GM12878 (cell line): ENCODE measurements around the gene FAM20B.

ENCODE experiments used
- EP300 ChIP-seq, 2 experiments: fragments of 150-350 bp in 1 of 2; IDR thresholded peaks; 2 replicates each; pipeline ENCODE4 v1.6.1; 2011 to 2012; ENCODE audit warnings: low read depth in 2 of 2, low read length in 2 of 2, borderline replicate concordance in 1 of 2, improper control_type of control experiment in 1 of 2, inconsistent platforms in 1 of 2; ENCODE audit not compliant: control insufficient read depth in 1 of 2
- FOXM1 ChIP-seq: IDR thresholded peaks from 2 replicates; pipeline ENCODE4 v1.6.1; 2012; ENCODE audit warnings: low read depth, mild to moderate bottlenecking, inconsistent platforms, low read length, moderate library complexity
- NR2F1 ChIP-seq: fragments of 450-650 bp; conservative IDR thresholded peaks from 2 replicates; pipeline ENCODE4 v1.6.1; 2017; ENCODE audit warnings: mild to moderate bottlenecking
- RFX5 ChIP-seq: IDR thresholded peaks from 2 replicates; pipeline ENCODE4 v1.6.1; 2011; ENCODE audit warnings: low read depth, low read length, improper control_type of control experiment
- SP1 ChIP-seq: IDR thresholded peaks from one replicate; pipeline ENCODE4 v1.6.1; 2011; ENCODE audit warnings: low read depth, low read length
- SPI1 ChIP-seq: IDR thresholded peaks from 2 replicates; pipeline ENCODE4 v1.6.1; 2011; ENCODE audit warnings: low read depth, mild to moderate bottlenecking, low read length, moderate library complexity, borderline replicate concordance; ENCODE audit not compliant: insufficient read depth
- SUZ12 ChIP-seq: fragments of 200-600 bp; sonication (generic); IDR thresholded peaks from one replicate; pipeline ENCODE4 v1.6.1; 2018; ENCODE audit warnings: antibody characterized with exemption, mild to moderate bottlenecking; ENCODE audit not compliant: unreplicated experiment
- TF ChIP-seq, protein P1 (sequence below): IDR thresholded peaks from 2 replicates; pipeline ENCODE4 v1.6.1; 2011; ENCODE audit warnings: low read depth, mild to moderate bottlenecking, low read length, moderate library complexity, borderline replicate concordance; ENCODE audit errors: extremely low read depth

DNA sequence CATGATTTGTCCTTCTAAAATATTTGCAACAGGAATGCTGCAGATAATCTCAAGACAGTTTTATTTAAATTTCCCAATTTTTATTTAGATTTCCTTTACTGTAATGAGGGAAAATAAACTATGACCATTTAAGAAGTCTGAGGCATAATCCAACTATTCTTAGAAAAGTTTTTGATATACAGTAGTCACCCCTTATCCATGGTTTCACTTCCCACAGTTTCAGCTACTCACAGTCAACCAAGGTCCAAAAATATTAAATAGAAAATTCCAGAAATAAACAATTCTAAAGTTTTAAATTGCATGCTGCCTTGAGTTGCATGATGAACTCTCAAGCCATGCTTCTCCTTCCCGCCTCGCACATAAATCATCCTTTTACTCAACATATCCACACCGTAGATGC lies 89.5 kb downstream of the FAM20B start:
- TF ChIP-seq SUZ12 (no peak), SPI1 (no peak), SP1 (no peak), FOXM1 (no peak), EP300 (IDR thresholded peaks at IDR 0.05; ENCODE audit: borderline replicate concordance in 1 of 2, control insufficient read depth in 1 of 2, low read depth in 2 of 2, low read length in 2 of 2) (no peak), RFX5 (no peak), NR2F1 (no peak)
- TF ChIP-seq, protein P1, sequence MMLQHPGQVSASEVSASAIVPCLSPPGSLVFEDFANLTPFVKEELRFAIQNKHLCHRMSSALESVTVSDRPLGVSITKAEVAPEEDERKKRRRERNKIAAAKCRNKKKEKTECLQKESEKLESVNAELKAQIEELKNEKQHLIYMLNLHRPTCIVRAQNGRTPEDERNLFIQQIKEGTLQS: no peak
